GM21423 (cell line): ENCODE results near the gene CLIC5.

Source experiments
- ATAC-seq: cut with Tn5 transposase; IDR thresholded peaks from one replicate; pipeline ENCODE4 v1.9.1; 2021; ENCODE audit warnings: mild to moderate bottlenecking, moderate library complexity; ENCODE audit not compliant: unreplicated experiment

The CLIC5 gene

DNA sequence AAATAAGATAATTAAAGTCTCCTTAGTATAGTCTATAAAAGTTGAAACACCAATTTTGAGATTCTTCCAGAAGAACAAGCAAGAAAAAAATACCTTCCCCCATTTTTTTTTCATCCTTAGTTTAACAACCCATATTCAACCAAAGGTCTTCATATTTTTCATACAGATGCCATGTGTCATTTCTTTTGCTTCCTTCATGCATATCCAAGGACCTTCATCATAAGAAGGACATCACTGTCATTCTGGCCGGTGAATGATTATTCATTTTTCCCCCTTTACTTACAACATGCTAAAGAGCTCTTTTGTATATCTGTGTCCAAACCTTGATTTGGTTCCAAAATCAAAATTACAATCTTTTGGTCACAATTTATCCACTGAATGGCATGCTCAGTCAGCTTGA lies 21.3 kb upstream of the CLIC5 start:
- ATAC-seq, result no peak

- no peak for ATAC-seq
These were observed 19.6 kb upstream of the CLIC5 start for GRCh38 chr6:46035242-46035641.

DNA sequence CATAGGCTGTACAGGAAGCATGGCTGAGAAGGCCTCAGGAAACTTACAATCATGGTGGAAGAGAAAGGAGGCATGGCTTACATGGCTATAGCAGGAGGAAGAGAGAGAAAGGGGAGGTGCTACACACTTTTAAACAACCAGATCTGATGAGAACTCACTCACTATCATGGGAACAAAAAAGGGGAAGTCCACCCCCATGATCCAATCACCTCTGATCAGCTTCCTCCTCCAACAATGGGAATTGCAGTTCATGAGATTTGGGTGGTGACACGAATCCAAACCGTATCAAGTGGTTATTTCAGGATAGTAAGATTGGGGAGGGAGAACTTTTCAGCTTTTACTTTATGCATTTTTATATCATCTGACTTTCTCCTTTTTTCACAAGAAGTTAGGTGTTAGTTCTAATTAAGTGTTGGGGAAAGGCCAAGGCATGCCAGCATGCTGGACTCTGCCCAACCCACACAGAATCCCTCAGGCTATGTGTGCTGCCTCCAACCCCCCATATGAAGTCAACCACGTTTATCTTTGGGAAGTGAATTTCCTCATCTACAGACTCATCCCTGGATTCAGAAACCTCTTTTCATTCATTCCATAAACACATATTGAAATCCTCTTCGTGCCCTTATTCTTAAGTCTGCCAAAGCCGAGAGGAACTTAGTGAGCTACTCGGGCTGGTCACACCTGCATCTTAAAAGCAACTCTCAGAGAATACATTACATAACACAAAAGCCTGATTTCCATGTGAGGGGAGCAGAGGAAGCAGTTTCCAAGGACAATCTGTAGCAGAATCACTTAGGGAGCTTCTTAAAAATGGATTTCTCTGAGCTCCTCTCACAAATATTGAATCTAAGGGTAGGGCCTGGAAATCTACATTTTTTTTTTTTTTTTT lies 16.7 kb upstream of the CLIC5 start:
- ATAC-seq, result no peak

DNA sequence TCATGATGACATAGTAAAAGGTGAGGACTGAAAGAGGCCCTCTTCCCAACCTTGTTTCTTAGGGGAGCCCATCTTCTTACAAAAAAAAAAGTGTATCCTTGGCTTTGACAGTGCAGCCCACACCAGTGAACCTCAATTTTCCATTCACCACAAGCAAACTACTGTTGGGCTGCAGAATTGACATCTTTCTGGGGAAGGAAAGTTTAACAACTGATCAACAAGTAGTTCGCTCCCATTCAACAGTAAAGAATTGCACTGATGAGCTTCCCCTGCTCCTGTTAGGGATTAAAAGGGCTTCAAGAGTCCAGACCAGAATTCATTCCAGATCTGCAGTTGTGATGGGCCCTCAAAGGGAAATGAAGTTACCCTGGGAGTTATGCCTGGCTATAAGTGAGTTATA lies 13.9 kb upstream of the CLIC5 start:
- ATAC-seq, result no peak

GRCh38 chr6:46026307-46026706 lies 10.6 kb upstream of the CLIC5 start:
- no peak for ATAC-seq

DNA sequence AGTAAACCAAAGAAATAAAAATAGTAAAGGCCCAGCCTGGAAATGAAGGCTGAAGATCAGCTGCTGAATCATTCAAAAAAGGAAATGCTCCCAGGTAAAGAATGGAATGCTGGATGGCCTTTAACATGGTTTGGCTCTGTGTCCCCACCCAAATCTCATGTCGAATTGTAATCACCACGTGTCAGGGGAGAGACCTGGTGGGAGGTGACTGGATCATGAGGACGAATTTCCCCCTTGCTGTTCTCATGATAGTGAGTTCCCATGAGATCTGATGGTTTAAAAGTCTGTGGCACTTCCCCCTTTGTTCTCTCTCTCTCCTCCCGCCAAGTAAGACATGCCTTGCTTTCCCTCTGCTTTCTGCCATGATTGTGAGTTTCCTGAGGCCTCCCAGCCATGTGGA lies 9.9 kb upstream of the CLIC5 start:
- no peak for ATAC-seq

- ATAC-seq, result no peak
These were observed 8.6 kb upstream of the CLIC5 start for GRCh38 chr6:46024124-46024769.

GRCh38 chr6:46023216-46023915 lies 7.7 kb upstream of the CLIC5 start:
- no peak for ATAC-seq

DNA sequence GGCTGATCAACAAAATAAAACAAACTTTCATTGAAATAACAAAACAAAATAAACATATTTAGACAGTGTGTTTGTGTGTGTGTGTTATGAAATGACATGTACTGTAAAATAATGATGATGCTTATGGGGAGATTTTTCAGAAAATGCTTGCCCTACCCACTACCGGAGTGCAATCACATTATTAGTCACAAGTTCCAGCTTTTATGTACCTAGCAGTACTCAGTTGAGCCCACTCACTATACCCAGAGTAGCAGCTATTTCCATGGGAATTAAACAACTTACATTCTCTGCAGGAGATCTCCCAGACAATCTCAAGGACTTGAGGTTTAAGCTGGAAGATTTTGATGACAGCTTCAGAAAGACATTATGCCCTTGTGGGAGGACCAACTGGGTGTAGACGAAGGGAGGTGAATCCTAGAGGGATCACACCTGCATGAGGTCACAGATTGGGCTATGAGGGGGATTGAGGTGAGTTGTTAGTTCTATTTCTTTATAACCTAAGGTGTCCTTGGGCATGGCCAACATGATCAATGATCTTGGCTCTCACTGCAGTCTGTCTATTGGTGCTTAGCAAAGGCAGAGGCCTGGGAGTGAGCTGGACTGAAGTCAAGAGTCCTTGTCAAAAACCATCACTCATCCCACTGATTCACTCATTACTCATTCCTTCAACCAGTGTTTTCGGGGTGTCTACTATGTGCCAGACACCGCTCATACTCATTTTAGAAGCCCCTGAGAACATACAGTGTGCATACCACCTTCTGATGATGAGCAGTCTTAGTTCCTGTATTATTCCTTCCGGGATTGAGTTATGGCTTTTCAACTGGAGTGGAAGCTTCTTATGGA lies 6.7 kb upstream of the CLIC5 start:
- no peak for ATAC-seq

DNA sequence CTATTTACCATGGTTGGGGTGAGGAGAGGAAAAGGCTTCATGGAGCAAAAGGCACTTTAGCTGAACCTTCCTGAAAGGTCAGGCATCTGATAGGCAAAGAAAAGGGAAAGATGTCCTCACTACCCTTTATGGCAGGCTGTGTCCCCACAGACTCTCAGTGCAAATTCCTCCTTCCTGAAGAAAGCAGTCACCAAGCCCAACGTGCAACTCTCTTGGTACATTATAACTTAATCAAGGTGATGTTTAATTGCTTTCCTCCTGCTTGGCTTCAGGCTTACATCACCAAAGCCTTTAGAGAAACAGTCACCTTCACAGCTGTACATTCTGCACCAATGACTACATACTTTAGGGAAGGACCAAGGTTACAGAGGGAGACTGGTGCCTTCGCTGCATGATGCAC lies 2.1 kb upstream of the CLIC5 start:
- ATAC-seq, result no peak

GRCh38 chr6:46016063-46016608 lies 476 bp upstream of the CLIC5 start:
- no peak for ATAC-seq

- no peak for ATAC-seq
These were observed 1.0 kb downstream of the CLIC5 start for GRCh38 chr6:46014511-46015118.

GRCh38 chr6:46014046-46014445 lies 1.6 kb downstream of the CLIC5 start:
- ATAC-seq, result no peak

GRCh38 chr6:46013639-46014038 lies 2.0 kb downstream of the CLIC5 start:
- no peak for ATAC-seq

DNA sequence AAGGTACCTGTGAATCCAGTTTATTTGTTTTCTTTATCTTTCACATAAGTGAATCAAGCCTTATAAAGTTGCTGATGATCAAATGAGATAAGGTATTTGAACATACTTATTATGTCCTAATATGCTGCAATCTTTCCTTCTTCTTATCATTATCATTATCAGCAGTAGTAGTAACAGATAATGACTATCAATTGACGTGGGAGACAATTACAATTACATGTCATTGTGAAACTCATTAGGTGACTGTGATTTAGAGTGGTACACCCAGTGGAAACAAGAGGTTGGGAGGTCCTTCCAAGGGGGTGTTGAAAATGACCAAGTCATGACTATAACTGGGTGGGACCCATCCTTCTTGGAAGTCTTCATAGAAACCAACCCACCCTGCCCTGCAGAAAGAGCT lies 2.8 kb downstream of the CLIC5 start:
- no peak for ATAC-seq

GRCh38 chr6:46011188-46012085 lies 4.2 kb downstream of the CLIC5 start:
- peak; percentile 95 for ATAC-seq

DNA sequence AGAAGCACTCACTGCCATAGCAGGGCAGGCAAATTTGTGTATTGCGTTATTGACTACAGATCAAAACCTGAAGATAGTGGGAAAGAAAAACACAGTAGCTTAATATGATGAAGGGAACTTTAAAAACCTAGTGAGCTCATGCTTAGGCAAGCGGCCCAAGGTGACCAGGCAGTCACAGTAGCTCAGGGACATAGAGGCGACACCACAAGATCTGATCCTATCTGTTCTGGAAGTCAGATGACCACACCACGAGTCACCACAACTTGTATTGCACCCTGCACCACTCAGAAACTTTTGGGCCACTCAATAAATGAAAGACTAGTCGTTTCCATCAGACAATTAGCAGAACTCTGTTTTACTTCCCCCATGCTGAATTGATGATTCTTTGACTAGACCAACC lies 4.9 kb downstream of the CLIC5 start:
- ATAC-seq, result no peak

GRCh38 chr6:46010270-46010669 lies 5.4 kb downstream of the CLIC5 start:
- ATAC-seq, result no peak

DNA sequence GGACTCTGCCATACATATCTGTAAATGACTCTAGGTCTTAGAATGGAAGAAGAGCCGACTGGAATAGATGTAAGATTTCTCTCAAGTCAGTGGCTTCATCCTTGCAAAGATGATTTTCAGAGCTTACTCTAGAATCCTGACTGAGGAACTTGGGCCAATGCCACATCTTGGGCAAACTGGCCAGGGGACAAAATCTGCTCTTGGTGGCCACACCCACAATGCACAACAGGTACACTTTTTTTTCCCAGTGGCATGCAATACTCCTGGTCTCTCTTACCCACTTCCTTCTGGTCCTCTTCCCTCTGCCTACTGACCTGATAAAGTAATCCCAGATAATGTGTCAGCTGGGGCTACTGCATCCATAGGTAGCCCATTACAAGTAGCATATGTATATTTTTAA lies 13.4 kb downstream of the CLIC5 start:
- ATAC-seq, result no peak
